Keratinocyte (primary cell): Measurements from ENCODE around the gene SIPA1L3.

Source experiments
- EZH2 ChIP-seq: IDR thresholded peaks from one replicate; pipeline ENCODE4 v1.6.1; 2012; ENCODE audit warnings: inconsistent platforms, mild to moderate bottlenecking, low read length, moderate library complexity
- TF ChIP-seq, protein P1 (sequence below), 3 experiments: IDR thresholded peaks in 1 of 3; conservative IDR thresholded peaks in 1 of 3; optimal IDR thresholded peaks in 1 of 3; 2 replicates in 2 of 3; 3 replicates in 1 of 3; pipeline versions ENCODE3 to v1.5.1; 2011; ENCODE audit warnings: low read length in 3 of 3, mild to moderate bottlenecking in 3 of 3, moderate library complexity in 2 of 3, control low read depth in 1 of 3, inconsistent platforms in 1 of 3; ENCODE audit not compliant: insufficient read depth in 2 of 3; ENCODE audit errors: extremely low read depth in 1 of 3

DNA sequence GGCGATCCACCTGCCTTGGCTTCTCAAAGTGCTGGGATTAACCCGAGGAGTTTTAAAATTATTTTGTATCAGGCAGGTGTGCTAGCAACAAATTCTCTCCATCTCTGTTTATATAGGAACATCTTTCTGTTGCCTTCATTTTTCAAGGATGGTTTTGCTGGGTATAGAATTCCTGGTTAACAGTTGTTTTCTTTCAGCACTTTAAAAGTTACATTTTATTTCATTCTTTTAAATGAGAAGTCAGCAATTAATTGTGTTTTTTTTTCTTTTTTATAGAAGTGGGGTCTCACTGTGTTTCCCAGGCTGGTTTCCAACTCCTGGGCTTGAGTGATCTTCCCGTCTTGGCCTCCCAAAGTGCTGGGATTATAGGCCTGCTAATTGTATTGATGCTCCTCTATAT is 273.1 kb downstream of the SIPA1L3 start:
- TF ChIP-seq, protein P1, sequence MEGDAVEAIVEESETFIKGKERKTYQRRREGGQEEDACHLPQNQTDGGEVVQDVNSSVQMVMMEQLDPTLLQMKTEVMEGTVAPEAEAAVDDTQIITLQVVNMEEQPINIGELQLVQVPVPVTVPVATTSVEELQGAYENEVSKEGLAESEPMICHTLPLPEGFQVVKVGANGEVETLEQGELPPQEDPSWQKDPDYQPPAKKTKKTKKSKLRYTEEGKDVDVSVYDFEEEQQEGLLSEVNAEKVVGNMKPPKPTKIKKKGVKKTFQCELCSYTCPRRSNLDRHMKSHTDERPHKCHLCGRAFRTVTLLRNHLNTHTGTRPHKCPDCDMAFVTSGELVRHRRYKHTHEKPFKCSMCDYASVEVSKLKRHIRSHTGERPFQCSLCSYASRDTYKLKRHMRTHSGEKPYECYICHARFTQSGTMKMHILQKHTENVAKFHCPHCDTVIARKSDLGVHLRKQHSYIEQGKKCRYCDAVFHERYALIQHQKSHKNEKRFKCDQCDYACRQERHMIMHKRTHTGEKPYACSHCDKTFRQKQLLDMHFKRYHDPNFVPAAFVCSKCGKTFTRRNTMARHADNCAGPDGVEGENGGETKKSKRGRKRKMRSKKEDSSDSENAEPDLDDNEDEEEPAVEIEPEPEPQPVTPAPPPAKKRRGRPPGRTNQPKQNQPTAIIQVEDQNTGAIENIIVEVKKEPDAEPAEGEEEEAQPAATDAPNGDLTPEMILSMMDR (optimal IDR thresholded peaks at IDR 0.05 in 1 of 3, IDR thresholded peaks at IDR 0.05 in 1 of 3, conservative IDR thresholded peaks at IDR 0.05 in 1 of 3; ENCODE audit: extremely low read depth in 1 of 3, insufficient read depth in 2 of 3, low read length in 3 of 3) = no peak
- TF ChIP-seq EZH2 = no peak
